HT-29 (cell line): ENCODE measurements around the gene ZNF397. TPM values are rescaled to one million over a fixed set of nuclear protein-coding genes. Genes with fewer than 3 reads are reported as not detected.

Experiments used
- DNase-seq: peaks from one replicate; pipeline ENCODE4 v3.0.0-alpha.2; 2015; ENCODE audit warnings: low spot score
- total RNA-seq: library from RNA; depleted of rRNA; stranded (reverse); fragments of >200 nt; shearing (Covaris generic); gene quantifications from 2 replicates; pipeline ENCODE4 v1.2.3, GENCODE V29; 2014

ZNF397 gene
- total RNA-seq, 1 experiment from 2014 or later: 4.9 TPM

DNA sequence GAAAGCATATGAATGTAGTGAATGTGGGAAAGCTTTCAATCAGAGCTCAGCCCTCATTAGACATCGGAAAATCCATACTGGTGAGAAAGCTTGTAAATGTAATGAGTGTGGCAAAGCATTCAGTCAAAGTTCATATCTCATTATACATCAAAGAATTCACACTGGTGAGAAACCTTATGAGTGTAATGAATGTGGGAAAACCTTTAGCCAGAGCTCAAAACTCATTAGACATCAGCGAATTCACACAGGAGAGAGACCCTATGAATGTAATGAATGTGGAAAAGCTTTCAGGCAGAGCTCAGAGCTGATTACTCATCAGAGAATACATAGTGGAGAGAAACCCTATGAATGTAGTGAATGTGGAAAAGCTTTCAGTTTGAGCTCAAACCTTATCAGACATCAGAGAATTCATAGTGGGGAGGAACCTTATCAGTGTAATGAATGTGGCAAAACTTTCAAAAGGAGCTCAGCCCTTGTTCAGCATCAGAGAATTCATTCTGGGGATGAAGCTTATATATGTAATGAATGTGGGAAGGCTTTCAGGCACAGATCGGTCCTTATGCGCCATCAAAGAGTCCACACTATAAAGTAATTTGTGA lies 5.0 kb downstream of the ZNF397 start:
- DNase-seq: no peak

- DNase-seq: no peak
Measured at GRCh38 chr18:35246831-35247230, 6.0 kb downstream of the ZNF397 start.

- DNase-seq: no peak
Measured at GRCh38 chr18:35247412-35248249, 6.8 kb downstream of the ZNF397 start.

GRCh38 chr18:35248429-35248828 lies 7.6 kb downstream of the ZNF397 start:
- DNase-seq: no peak

GRCh38 chr18:35252466-35252865 lies 11.6 kb downstream of the ZNF397 start:
- no peak for DNase-seq

- DNase-seq: no peak
Measured at GRCh38 chr18:35253655-35254287, 12.9 kb downstream of the ZNF397 start.

GRCh38 chr18:35256947-35257346 lies 16.1 kb downstream of the ZNF397 start:
- no peak for DNase-seq

DNA sequence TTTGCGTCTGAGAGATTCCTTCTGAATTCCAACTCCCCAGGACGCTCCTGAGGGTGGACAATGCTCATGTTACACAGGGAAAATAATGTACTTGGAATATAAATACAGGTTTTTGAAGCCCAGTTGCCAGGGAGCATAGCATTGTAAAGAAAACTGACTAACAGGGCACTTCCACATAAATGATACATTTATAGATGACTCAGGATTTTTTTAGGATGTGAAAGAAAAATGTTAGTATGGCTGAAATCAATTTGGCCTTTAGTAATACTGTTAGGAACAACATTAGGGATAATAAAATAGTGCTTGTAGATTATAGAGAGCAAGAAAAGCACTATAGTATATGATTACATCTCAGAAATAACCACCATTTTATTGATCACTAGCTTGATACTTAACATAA lies 23.6 kb downstream of the ZNF397 start:
- no peak for DNase-seq

GRCh38 chr18:35267161-35267651 lies 26.4 kb downstream of the ZNF397 start:
- DNase-seq: no peak

GRCh38 chr18:35267809-35268208 lies 27.0 kb downstream of the ZNF397 start:
- DNase-seq: no peak

DNA sequence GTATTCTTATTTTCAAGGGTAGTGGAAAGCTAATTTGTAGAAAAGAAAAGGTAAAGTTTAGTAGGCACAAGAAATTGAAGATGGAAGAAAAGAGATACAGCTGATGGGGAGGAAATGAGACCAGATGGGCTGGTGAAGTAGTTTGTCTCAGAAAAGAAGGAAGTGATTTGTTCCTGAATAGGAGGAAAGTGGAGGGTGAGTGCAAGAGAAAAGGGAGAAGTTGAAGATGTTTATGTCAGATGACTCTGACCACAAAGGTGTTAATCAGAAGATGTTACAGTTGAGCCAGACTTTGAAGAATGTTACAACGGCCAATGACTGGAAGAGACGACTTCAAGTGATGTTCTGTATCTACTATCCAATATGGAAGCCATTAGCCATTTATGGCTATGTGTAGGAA lies 28.0 kb downstream of the ZNF397 start:
- no peak for DNase-seq

GRCh38 chr18:35271656-35272055 lies 30.8 kb downstream of the ZNF397 start:
- DNase-seq: no peak

GRCh38 chr18:35276267-35276666 lies 35.4 kb downstream of the ZNF397 start:
- no peak for DNase-seq

DNA sequence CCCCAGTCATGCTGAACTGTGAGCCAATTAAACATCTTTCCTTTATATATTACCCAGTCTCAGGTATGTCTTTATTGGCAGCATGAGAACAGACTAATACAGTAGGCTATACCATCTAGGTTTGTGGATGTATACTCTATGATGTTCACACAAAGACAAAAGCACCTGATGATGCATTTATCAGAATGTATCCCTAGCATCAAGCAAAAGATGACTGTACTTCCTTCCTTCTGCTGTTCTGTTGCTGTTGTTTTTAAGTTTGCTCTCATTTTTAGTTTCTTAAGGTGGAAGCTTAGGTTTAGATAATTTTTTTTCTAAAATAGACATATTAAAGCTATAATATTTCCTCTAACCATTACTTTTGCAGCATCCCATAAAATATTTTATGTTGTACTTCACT lies 36.8 kb downstream of the ZNF397 start:
- no peak for DNase-seq

DNA sequence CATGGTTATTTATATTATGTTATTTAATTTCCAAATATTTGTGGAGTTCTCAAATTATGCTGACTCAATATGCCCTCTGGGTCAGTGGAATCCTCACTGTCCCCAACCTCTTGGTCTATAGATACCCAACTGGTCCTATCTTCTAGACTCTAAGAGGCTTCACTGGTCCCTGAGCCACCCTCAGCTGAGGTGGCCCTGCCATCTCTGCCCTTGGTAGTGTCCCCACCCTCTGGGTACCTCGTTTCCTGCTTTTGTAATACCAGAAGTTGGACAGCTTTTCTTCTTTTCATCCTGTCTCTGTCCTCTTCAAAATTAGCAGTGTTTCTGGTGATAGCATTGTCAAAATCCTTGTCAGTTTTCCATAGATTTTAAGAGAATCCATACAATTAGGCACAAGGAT lies 37.3 kb downstream of the ZNF397 start:
- no peak for DNase-seq

- no peak for DNase-seq
Measured at GRCh38 chr18:35278969-35279368, 38.1 kb downstream of the ZNF397 start.

GRCh38 chr18:35282353-35282752 lies 41.5 kb downstream of the ZNF397 start:
- no peak for DNase-seq

DNA sequence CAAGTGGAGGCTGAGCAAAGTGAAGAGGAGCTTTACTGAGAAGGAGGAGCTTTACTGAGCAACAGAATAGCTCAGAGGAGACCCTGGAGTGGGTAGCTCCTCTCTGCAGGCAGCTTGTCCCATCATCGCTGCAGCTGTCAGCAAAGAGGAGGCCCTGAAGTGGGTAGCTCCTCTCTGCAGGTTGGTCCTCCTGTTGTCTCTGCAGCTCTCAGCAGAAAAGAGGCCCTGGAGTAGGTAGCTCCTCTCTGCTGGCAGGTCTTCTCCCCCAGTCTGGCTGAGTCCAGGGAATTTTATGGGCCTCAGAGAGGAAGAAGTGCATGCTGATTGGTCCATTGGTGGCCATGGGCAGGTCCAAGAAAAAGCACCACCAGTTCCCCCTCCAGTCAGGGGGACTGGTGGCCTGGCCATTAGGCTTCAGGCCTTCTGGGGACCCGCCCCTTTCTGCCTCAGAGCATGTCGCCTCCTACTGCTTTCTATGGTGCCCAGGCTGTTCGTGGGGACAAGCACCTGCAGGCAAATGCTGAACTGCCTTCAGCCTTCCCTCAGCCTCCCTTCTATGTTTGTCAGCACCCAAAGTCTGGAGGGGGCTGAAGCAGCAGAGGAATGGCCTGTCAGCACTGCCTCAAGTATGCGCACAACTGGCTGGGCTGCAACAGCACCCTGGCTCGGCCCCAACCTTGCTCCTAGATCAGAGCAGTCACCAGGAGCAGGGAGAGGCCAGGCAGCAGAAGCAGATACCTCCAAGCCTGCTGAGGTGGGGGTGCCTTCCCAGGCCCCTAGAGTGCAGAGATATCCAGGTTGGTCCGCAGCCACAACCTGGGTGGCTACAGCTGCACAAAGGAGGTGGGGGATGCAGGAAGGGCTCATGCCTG lies 43.3 kb downstream of the ZNF397 start:
- no peak for DNase-seq

DNA sequence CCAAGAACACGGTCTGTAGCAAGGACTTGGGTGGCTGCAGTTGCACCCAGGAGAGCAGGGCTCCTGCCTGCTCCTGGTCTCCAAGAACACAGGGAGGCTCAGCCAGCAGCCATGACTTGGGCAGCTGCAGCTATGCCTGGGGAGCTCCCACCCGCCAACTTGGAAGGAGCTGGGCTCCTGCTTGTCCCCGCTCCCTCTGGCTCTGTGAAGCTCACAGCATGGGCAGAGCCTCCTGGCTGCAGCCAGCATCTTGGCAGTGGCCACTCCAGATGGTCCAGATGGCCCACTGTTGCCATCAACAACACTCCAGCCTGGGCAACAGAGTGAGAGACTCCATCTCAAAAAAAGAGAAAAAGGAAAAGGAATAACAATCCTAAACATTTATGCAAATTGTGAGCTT lies 44.0 kb downstream of the ZNF397 start:
- no peak for DNase-seq

DNA sequence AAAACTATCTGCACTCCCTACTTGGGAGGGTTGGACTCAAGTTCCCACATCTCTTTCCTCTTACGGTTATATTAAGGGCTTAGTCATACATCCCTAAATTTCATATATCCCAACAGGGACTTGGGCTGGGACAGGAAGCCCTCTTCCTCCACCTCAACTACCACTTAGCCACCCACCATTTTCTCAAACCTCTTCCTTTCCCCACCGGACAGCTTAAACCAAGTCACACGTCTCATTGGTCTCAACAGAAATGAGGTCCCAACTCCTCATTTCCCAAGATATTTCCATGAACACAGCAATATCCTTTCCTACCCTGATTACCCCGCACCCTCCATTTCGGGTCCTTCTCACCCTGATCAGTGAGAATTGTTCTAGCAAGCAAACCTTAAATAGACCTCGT lies 48.5 kb downstream of the ZNF397 start:
- DNase-seq: no peak

DNA sequence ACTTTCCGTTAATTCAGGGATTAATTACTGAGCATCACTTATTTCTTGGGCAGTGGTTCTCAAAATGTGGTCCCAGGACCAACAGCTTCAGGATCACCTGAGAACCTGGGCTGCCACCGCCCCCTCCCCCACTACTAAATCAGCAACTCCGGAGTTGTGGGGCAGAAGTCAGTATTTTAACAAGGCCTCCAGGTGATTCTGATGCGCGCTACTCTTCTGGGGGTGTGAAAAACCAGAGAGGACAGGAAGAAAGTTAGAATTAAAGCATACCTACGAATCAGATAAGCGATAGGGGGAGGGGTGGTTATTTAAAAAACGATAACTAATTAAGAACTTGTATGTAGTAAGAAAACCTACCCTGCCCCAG lies 48.9 kb downstream of the ZNF397 start:
- DNase-seq: no peak
